WTC11 (cell line): ENCODE results near the gene SH3PXD2A. TPM values are rescaled to one million over a fixed set of nuclear protein-coding genes. Genes with fewer than 3 reads are reported as not detected.

Experiments
- ATAC-seq: fragments of 200-7000 bp; cut with Tn5 transposase; 2 replicates; pipeline ENCODE4 v1.10.0; 2021; ENCODE audit warnings: mild to moderate bottlenecking, moderate library complexity
- CTCF ChIA-PET: fragments of 300-600 bp; sonication (Branson Sonifier 250); formaldehyde crosslinking; loops from one replicate; lab custom pipeline; 2021; ENCODE audit warnings: antibody characterized with exemption; lab: Charles Lee
- POLR2A ChIA-PET: fragments of 350-600 bp; sonication (Branson Sonifier 250); formaldehyde crosslinking; loops from one replicate; lab custom pipeline; 2021; ENCODE audit warnings: antibody characterized with exemption; lab: Charles Lee
- DNase-seq: peaks from one replicate; pipeline ENCODE4 v3.0.0; 2021; ENCODE audit warnings: low spot score
- H3K27ac Mint-ChIP-seq: 2 replicates; pipeline ENCODE4 v1.8.0; 2021; ENCODE audit warnings: mixed read lengths
- H3K27me3 Mint-ChIP-seq: 2 replicates; pipeline ENCODE4 v1.8.0; 2021; ENCODE audit warnings: low read depth, mild to moderate bottlenecking, moderate library complexity, mixed read lengths
- H3K36me3 Mint-ChIP-seq: 2 replicates; pipeline ENCODE4 v1.8.0; 2021; ENCODE audit warnings: mixed read lengths
- H3K4me1 Mint-ChIP-seq: 2 replicates; pipeline ENCODE4 v1.8.0; 2022; ENCODE audit warnings: mixed read lengths
- H3K4me3 Mint-ChIP-seq: 2 replicates; pipeline ENCODE4 v1.8.0; 2021; ENCODE audit warnings: mild to moderate bottlenecking, moderate library complexity, mixed read lengths
- H3K9me3 Mint-ChIP-seq: 2 replicates; pipeline ENCODE4 v1.8.0; 2021; ENCODE audit warnings: mixed read lengths
- ARID4B ChIP-seq: sonication (generic); formaldehyde crosslinking; IDR thresholded peaks from 2 replicates; pipeline ENCODE4 v1.8.0; 2023; ENCODE audit warnings: missing genetic modification reagents, mild to moderate bottlenecking, borderline replicate concordance
- CREB1 ChIP-seq: sonication (generic); formaldehyde crosslinking; IDR thresholded peaks from 2 replicates; pipeline ENCODE4 v1.8.0; 2023; ENCODE audit warnings: mild to moderate bottlenecking, missing genetic modification reagents
- EMX1 ChIP-seq: fragments of 250-450 bp; sonication (Bioruptor Pico); IDR thresholded peaks from 2 replicates; pipeline ENCODE4 v1.8.0; 2021; ENCODE audit warnings: mild to moderate bottlenecking
- IRF1 ChIP-seq: sonication (generic); formaldehyde crosslinking; IDR thresholded peaks from 2 replicates; pipeline ENCODE4 v1.8.0; 2023; ENCODE audit warnings: missing genetic modification reagents
- PRRX2 ChIP-seq: fragments of 250-450 bp; sonication (Bioruptor Pico); IDR thresholded peaks from 2 replicates; pipeline ENCODE4 v1.8.0; 2021; ENCODE audit warnings: mild to moderate bottlenecking
- RELA ChIP-seq: sonication (generic); formaldehyde crosslinking; IDR thresholded peaks from 2 replicates; pipeline ENCODE4 v1.8.1; 2022; ENCODE audit warnings: missing genetic modification reagents, mild to moderate bottlenecking, borderline replicate concordance
- TEAD4 ChIP-seq: sonication (generic); formaldehyde crosslinking; IDR thresholded peaks from 2 replicates; pipeline ENCODE4 v1.8.0; 2022; ENCODE audit warnings: mild to moderate bottlenecking, missing genetic modification reagents
- USF1 ChIP-seq: sonication (generic); formaldehyde crosslinking; IDR thresholded peaks from 2 replicates; pipeline ENCODE4 v1.8.0; 2022; ENCODE audit warnings: mild to moderate bottlenecking, missing genetic modification reagents
- ZBTB21 ChIP-seq: sonication (generic); formaldehyde crosslinking; IDR thresholded peaks from 2 replicates; pipeline ENCODE4 v1.8.1; 2023; ENCODE audit warnings: mild to moderate bottlenecking, missing genetic modification reagents, borderline replicate concordance
- ZNF396 ChIP-seq: fragments of 250-450 bp; sonication (Bioruptor Pico); IDR thresholded peaks from 2 replicates; pipeline ENCODE4 v1.8.0; 2021; ENCODE audit warnings: mild to moderate bottlenecking, moderate library complexity, borderline replicate concordance
- total RNA-seq: library from RNA; stranded (reverse); gene quantifications from 3 replicates; pipeline ENCODE4 v1.2.3, GENCODE V29; 2021
- TF ChIP-seq, protein P1 (sequence below): sonication (generic); formaldehyde crosslinking; IDR thresholded peaks from 2 replicates; pipeline ENCODE4 v1.8.0; 2023; ENCODE audit warnings: mild to moderate bottlenecking, missing genetic modification reagents
- TF ChIP-seq, protein P2 (sequence below): fragments of 250-450 bp; sonication (Bioruptor Pico); IDR thresholded peaks from 2 replicates; pipeline ENCODE4 v1.8.0; 2021; ENCODE audit warnings: mild to moderate bottlenecking

Gene SH3PXD2A
- total RNA-seq, 1 experiment from 2014 or later = 15.7 TPM

DNA sequence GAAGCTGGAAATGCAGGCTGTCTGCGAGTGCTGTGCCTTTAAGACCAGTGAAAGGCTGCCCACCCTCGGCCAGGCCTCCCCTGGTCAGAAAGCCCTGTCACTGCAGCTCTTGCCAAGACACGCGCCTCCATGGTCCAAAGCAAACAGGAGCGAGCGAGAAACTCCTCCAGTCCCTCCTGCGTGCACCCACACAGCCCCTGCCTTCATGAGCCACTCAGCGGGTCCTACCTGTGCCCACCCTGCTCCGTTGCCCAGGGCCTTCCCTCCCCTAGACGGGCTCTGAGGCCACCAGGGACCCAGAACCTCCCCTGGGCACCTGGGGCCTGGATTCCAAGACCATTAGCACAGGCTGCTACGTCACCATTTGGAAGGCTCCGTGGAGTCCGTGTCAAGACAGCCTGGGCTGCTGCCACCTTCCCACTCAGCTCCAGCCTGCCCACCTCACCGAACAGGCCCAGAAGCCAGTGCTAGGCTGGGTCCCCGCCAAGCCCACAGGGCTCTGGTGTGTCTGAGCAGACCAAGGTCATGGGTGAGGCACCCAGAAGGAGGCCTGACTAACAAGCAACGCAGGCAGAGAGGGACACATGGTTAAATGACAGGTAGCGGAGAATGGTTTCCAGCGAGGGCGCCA, 217.3 kb downstream of the SH3PXD2A start:
- Mint-ChIP-seq H3K27me3 (no peaks in the 10 kb centered on the region), H3K4me1 (peaks cover 51% of the 10 kb centered on the region), H3K9me3 (no peaks in the 10 kb centered on the region), H3K4me3 (no peak overlapping the region), H3K36me3 (no peaks in the 10 kb centered on the region), H3K27ac (no peak overlapping the region)
- ATAC-seq (no peak), DNase-seq (no peak)
- TF ChIP-seq ZBTB21 (peak; percentile 49; the same call in 1 of the 2 replicates), TEAD4 (0 out of 2 replicates have a peak, but pooled peaks have one; percentile 18)
- TF ChIP-seq, protein P1, sequence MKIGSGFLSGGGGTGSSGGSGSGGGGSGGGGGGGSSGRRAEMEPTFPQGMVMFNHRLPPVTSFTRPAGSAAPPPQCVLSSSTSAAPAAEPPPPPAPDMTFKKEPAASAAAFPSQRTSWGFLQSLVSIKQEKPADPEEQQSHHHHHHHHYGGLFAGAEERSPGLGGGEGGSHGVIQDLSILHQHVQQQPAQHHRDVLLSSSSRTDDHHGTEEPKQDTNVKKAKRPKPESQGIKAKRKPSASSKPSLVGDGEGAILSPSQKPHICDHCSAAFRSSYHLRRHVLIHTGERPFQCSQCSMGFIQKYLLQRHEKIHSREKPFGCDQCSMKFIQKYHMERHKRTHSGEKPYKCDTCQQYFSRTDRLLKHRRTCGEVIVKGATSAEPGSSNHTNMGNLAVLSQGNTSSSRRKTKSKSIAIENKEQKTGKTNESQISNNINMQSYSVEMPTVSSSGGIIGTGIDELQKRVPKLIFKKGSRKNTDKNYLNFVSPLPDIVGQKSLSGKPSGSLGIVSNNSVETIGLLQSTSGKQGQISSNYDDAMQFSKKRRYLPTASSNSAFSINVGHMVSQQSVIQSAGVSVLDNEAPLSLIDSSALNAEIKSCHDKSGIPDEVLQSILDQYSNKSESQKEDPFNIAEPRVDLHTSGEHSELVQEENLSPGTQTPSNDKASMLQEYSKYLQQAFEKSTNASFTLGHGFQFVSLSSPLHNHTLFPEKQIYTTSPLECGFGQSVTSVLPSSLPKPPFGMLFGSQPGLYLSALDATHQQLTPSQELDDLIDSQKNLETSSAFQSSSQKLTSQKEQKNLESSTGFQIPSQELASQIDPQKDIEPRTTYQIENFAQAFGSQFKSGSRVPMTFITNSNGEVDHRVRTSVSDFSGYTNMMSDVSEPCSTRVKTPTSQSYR = no peak
- POLR2A ChIA-PET = interaction anchor here (0.6 kb wide), 1 partner anchor 49 kb away, joined by 4 read pairs; no protein-coding TSS in a partner anchor
- CTCF ChIA-PET = interaction anchor here (0.8 to 3.0 kb wide), 11 partner anchors 10 to 75 kb away, joined by 3 to 27 read pairs (median 5); no protein-coding TSS in a partner anchor

GRCh38 chr10:103637011-103637410, 218.4 kb downstream of the SH3PXD2A start:
- DNase-seq = no peak
- CTCF ChIA-PET = interaction anchor here (0.8 to 3.0 kb wide), 15 partner anchors 11 to 94 kb away, joined by 3 to 27 read pairs (median 6); no protein-coding TSS in a partner anchor

More at GRCh38 chr10:103637011-103637410, 218.4 kb downstream of the SH3PXD2A start:
- Mint-ChIP-seq H3K4me3 (peak overlapping the region; percentile 24; the same call in 1 of the 2 replicates), H3K27me3 (no peaks in the 10 kb centered on the region), H3K4me1 (peaks cover 51% of the 10 kb centered on the region), H3K27ac (peak overlapping the region; percentile 97), H3K36me3 (no peaks in the 10 kb centered on the region), H3K9me3 (no peaks in the 10 kb centered on the region)
- POLR2A ChIA-PET = interaction anchor here (0.9 to 2.4 kb wide), 2 partner anchors 12 to 24 kb away, joined by 3 to 12 read pairs; no protein-coding TSS in a partner anchor
- no peak for ATAC-seq
- no peak for TF ChIP-seq ZNF396 (CRISPR knock-in tag)
- no peak for TF ChIP-seq USF1 (CRISPR knock-in tag)
- no peak for TF ChIP-seq CREB1 (CRISPR knock-in tag)
- TF ChIP-seq PRRX2 = no peak
- no peak for TF ChIP-seq EMX1
- no peak for TF ChIP-seq IRF1 (CRISPR knock-in tag)
- TF ChIP-seq, protein P1 = no peak
- no peak for TF ChIP-seq RELA
- TF ChIP-seq ARID4B (CRISPR knock-in tag) = no peak
- TF ChIP-seq, protein P2, sequence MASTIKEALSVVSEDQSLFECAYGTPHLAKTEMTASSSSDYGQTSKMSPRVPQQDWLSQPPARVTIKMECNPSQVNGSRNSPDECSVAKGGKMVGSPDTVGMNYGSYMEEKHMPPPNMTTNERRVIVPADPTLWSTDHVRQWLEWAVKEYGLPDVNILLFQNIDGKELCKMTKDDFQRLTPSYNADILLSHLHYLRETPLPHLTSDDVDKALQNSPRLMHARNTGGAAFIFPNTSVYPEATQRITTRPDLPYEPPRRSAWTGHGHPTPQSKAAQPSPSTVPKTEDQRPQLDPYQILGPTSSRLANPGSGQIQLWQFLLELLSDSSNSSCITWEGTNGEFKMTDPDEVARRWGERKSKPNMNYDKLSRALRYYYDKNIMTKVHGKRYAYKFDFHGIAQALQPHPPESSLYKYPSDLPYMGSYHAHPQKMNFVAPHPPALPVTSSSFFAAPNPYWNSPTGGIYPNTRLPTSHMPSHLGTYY (CRISPR knock-in tag) = no peak
